ENCODE measurements around the gene LRRTM4. TPM values are rescaled to one million over a fixed set of nuclear protein-coding genes. Genes with fewer than 3 reads are reported as not detected.

The LRRTM4 gene
- total and polyA plus RNA-seq, 2 donors (not counting 1 experiment from before 2014, with no cell fraction given), result 0.05 TPM; not detected in 1

- peak overlapping the region in 1 of 4 experiments; percentile 12 for H3K4me3 ChIP-seq (replicated peaks in 1 of 4; ENCODE audit: control extremely low read depth in 1 of 4, insufficient read depth in 1 of 4, low read depth in 3 of 4, low read length in 4 of 4)
- no peak overlapping the region for H3K27ac ChIP-seq (ENCODE audit: insufficient read depth, low read length)
- no peak overlapping the region for H3K9ac ChIP-seq (ENCODE audit: insufficient read depth, low read length)
- H4K20me1 ChIP-seq (ENCODE audit: control insufficient read depth, extremely low read depth, insufficient read depth, low read length), result no peaks in the 10 kb centered on the region
- no peaks in the 10 kb centered on the region for H3K27me3 ChIP-seq (ENCODE audit: control insufficient read depth, insufficient read depth, low read length)
- H3K79me2 ChIP-seq (ENCODE audit: control insufficient read depth, insufficient read depth, low read length), result no peaks in the 10 kb centered on the region
- peak overlapping the region; percentile 63 for H3K4me2 ChIP-seq (ENCODE audit: extremely low read depth, insufficient read depth, low read length)
- H3K36me3 ChIP-seq (ENCODE audit: control insufficient read depth, insufficient read depth, low read length), result no peaks in the 10 kb centered on the region
- peak overlapping the region; percentile 1 for H2AFZ ChIP-seq (ENCODE audit: low read length)
- DNase-seq (ENCODE audit: low read depth in 2 of 2), result peak in 1 of 2 donors; percentile 11
- no peaks in the 10 kb centered on the region for H3K9me3 ChIP-seq (ENCODE audit: control insufficient read depth, insufficient read depth, low read depth, low read length)
- TF ChIP-seq EZH2 (IDR thresholded peaks at IDR 0.05; ENCODE audit: low read length, missing control alignments) (no peak), CTCF (conservative IDR thresholded peaks at IDR 0.05 in 1 of 2, IDR thresholded peaks at IDR 0.05 in 1 of 2; ENCODE audit: low read depth in 1 of 2, low read length in 2 of 2) (no peak)
- H3K4me1 ChIP-seq (ENCODE audit: control insufficient read depth, extremely low read depth, insufficient read depth, low read length), result no peaks in the 10 kb centered on the region
Observed at GRCh38 chr2:77520641-77521547, 1.3 kb downstream of the LRRTM4 start.

- Histone ChIP-seq H3K4me3 (replicated peaks in 1 of 4; ENCODE audit: control extremely low read depth in 1 of 4, insufficient read depth in 1 of 4, low read depth in 3 of 4, low read length in 4 of 4) (peak overlapping the region in 1 of 4 experiments; percentile 0), H3K9ac (ENCODE audit: insufficient read depth, low read length) (no peak overlapping the region), H3K36me3 (ENCODE audit: control insufficient read depth, insufficient read depth, low read length) (no peaks in the 10 kb centered on the region), H3K27me3 (ENCODE audit: control insufficient read depth, insufficient read depth, low read length) (no peaks in the 10 kb centered on the region), H3K4me2 (ENCODE audit: extremely low read depth, insufficient read depth, low read length) (peak overlapping the region; percentile 63), H3K4me1 (ENCODE audit: control insufficient read depth, extremely low read depth, insufficient read depth, low read length) (no peaks in the 10 kb centered on the region), H3K9me3 (ENCODE audit: control insufficient read depth, insufficient read depth, low read depth, low read length) (no peaks in the 10 kb centered on the region), H4K20me1 (ENCODE audit: control insufficient read depth, extremely low read depth, insufficient read depth, low read length) (no peaks in the 10 kb centered on the region), H2AFZ (ENCODE audit: low read length) (peak overlapping the region; percentile 1), H3K79me2 (ENCODE audit: control insufficient read depth, insufficient read depth, low read length) (no peaks in the 10 kb centered on the region), H3K27ac (ENCODE audit: insufficient read depth, low read length) (no peak overlapping the region)
- DNase-seq (ENCODE audit: low read depth in 2 of 2), result no peak
- TF ChIP-seq EZH2 (IDR thresholded peaks at IDR 0.05; ENCODE audit: low read length, missing control alignments) (no peak), CTCF (conservative IDR thresholded peaks at IDR 0.05 in 1 of 2, IDR thresholded peaks at IDR 0.05 in 1 of 2; ENCODE audit: low read depth in 1 of 2, low read length in 2 of 2) (no peak)
Observed at GRCh38 chr2:77519888-77520506, 2.2 kb downstream of the LRRTM4 start.

DNA sequence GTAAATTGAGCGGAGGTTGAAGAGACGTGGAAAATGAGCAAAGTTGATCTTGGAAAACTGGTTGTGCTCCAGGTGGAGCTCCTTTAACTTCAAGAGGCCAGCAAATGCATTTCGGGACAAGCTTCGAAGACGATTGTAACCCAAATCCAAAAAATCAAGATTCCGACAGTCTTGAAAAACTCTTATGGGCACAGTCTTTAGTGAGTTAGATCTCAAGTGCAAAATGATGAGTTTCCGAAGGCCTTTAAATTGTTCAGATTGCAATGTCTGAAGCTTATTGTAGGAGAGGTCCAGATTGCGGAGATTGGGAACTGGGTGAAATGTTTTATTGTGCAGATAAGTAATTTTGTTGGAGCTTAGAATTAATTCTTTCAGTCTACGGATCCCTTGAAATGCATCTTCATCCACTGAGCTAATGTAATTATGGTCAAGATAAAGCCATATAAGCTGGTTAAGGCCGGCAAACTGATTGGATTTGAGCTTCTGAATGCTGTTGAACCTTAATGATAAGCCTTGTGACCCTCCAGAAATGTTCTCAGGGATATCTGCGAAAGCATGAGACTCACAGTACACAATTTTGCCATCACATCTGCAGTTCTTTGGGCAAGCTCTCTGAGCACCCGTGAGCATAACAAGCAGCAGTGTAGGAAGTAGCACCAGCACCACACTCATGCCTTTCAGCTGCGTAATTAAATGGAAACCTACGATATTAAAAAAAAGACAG lies 2.9 kb downstream of the LRRTM4 start:
- no peaks in the 10 kb centered on the region for H3K79me2 ChIP-seq (ENCODE audit: control insufficient read depth, insufficient read depth, low read length)

More for the DNA sequence above, 2.9 kb downstream of the LRRTM4 start:
- H3K4me2 ChIP-seq (ENCODE audit: extremely low read depth, insufficient read depth, low read length), result no peak overlapping the region
- no peaks in the 10 kb centered on the region for H3K27me3 ChIP-seq (ENCODE audit: control insufficient read depth, insufficient read depth, low read length)
- H2AFZ ChIP-seq (ENCODE audit: low read length), result no peak overlapping the region
- no peak overlapping the region for H3K27ac ChIP-seq (ENCODE audit: insufficient read depth, low read length)
- H3K9me3 ChIP-seq (ENCODE audit: control insufficient read depth, insufficient read depth, low read depth, low read length), result no peaks in the 10 kb centered on the region
- no peak overlapping the region for H3K9ac ChIP-seq (ENCODE audit: insufficient read depth, low read length)
- DNase-seq (ENCODE audit: low read depth in 2 of 2), result no peak
- H4K20me1 ChIP-seq (ENCODE audit: control insufficient read depth, extremely low read depth, insufficient read depth, low read length), result no peaks in the 10 kb centered on the region
- no peaks in the 10 kb centered on the region for H3K36me3 ChIP-seq (ENCODE audit: control insufficient read depth, insufficient read depth, low read length)
- H3K4me1 ChIP-seq (ENCODE audit: control insufficient read depth, extremely low read depth, insufficient read depth, low read length), result no peaks in the 10 kb centered on the region
- no peak overlapping the region for H3K4me3 ChIP-seq (replicated peaks in 1 of 4; ENCODE audit: control extremely low read depth in 1 of 4, insufficient read depth in 1 of 4, low read depth in 3 of 4, low read length in 4 of 4)
- TF ChIP-seq CTCF (conservative IDR thresholded peaks at IDR 0.05 in 1 of 2, IDR thresholded peaks at IDR 0.05 in 1 of 2; ENCODE audit: low read depth in 1 of 2, low read length in 2 of 2) (no peak), EZH2 (IDR thresholded peaks at IDR 0.05; ENCODE audit: low read length, missing control alignments) (no peak)
